ENCODE data around the gene SNTB2.

SNTB2 gene

DNA sequence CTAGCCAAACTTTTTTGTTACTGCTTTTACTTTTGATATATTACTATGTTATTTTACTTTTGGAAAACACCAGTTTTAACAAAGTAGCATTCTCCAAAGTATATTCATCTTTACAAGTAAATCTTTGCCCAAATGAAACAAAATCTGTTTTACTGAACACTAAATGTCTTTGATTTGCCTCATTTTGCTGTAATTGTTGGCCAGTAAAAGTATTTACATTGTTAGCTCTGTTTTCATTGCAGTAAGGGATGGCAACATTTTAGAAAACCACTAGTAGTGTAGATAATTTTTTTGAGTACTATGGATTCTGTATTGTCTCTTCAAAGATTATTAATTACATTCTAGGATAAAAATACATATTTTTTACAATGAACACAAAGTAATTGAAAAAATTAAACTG is 10.6 kb downstream of the SNTB2 start:
- Histone ChIP-seq H3K4me1 (ENCODE audit: control insufficient read depth, insufficient read depth, low read length, poor library complexity, severe bottlenecking) (no peaks in the 10 kb centered on the region), H3K4me3 (ENCODE audit: extremely low read depth, insufficient read depth, low read length, poor library complexity, severe bottlenecking) (no peak overlapping the region), H3K36me3 (ENCODE audit: control insufficient read depth, insufficient read depth, low read length) (no peaks in the 10 kb centered on the region), H3K27ac (ENCODE audit: low read depth, low read length, severe bottlenecking) (no peak overlapping the region), H3K9me3 (ENCODE audit: control insufficient read depth, low read length) (no peaks in the 10 kb centered on the region)

DNA sequence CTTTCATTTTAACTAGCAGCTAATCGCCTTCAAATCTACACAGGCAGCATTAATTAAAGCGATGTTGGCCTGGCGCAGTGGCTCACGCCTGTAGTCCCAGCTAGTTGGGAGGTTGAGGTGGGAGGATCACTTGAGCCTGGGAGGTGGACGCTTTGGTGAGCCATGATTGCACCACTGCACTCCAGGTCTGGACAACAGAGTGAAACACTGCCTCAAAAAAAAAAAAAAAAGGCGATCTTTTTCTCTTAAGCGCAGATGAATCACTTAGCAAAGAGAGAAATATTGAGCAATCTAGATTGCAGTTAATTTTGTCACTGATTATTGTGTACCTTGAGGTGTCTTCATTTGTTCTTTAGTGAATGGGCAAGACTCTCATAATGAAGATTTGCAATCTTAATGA is 12.4 kb downstream of the SNTB2 start:
- H3K27ac ChIP-seq (ENCODE audit: low read depth, low read length, severe bottlenecking), result no peak overlapping the region
- no peaks in the 10 kb centered on the region for H3K4me1 ChIP-seq (ENCODE audit: control insufficient read depth, insufficient read depth, low read length, poor library complexity, severe bottlenecking)
- 100% methylated on average over 4 of the region's 7 CpGs; no CpG with 5 or more reads in 1 of the 2 experiments for WGBS, 2 experiments (ENCODE audit: insufficient coverage in 2 of 2)
- no peaks in the 10 kb centered on the region for H3K9me3 ChIP-seq (ENCODE audit: control insufficient read depth, low read length)
- peaks cover 4% of the 10 kb centered on the region for H3K36me3 ChIP-seq (ENCODE audit: control insufficient read depth, insufficient read depth, low read length)
- no peak overlapping the region for H3K4me3 ChIP-seq (ENCODE audit: extremely low read depth, insufficient read depth, low read length, poor library complexity, severe bottlenecking)

DNA sequence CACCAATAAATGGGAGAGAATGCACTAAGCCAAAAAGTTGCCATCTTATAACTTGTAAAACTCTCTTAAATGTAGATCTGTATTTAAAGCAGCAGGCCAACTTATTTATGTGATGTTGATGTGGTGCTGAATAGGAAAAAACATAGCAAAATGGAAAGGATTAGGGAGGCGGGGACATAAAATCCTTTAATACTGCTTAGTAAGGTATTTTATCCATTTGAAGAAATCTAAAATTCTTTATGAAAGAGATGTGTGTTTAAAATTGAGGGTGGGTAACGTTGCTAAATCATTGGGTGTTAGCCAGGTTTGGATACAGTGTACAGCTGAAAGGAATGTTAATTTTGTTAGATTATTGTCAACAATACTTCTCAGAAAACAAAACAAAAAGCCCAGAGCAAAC is 14.3 kb downstream of the SNTB2 start:
- no peaks in the 10 kb centered on the region for H3K9me3 ChIP-seq (ENCODE audit: control insufficient read depth, low read length)
- WGBS, 2 experiments (ENCODE audit: insufficient coverage in 2 of 2), result no CpG with 5 or more reads among the region's 2 CpGs
- peaks cover 4% of the 10 kb centered on the region for H3K36me3 ChIP-seq (ENCODE audit: control insufficient read depth, insufficient read depth, low read length)
- H3K27ac ChIP-seq (ENCODE audit: low read depth, low read length, severe bottlenecking), result no peak overlapping the region
- no peaks in the 10 kb centered on the region for H3K4me1 ChIP-seq (ENCODE audit: control insufficient read depth, insufficient read depth, low read length, poor library complexity, severe bottlenecking)
- no peak overlapping the region for H3K4me3 ChIP-seq (ENCODE audit: extremely low read depth, insufficient read depth, low read length, poor library complexity, severe bottlenecking)

DNA sequence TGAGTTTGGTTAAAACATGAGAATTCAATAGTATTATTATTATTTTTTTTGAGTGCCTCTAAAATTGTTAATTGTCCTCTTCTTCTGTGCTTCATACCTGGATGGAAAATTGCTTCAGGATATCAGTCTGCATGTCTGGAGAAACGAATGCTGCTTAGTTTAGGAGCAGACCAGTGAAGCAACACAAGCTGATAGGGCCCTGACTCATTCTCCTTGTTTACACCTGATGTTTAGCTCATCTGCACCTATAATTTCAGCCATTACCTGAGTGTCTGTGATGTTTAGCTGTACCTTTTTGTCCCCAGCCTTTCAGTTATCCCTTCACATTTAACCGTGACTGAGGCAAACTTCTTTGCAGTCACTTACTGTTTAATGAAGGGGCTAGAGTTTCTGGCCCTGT is 14.8 kb downstream of the SNTB2 start:
- 93 to 100% methylated on average over 1 to 2 of the region's 2 CpGs for WGBS, 2 experiments (ENCODE audit: insufficient coverage in 2 of 2)
- Histone ChIP-seq H3K4me3 (ENCODE audit: extremely low read depth, insufficient read depth, low read length, poor library complexity, severe bottlenecking) (no peak overlapping the region), H3K36me3 (ENCODE audit: control insufficient read depth, insufficient read depth, low read length) (peaks cover 4% of the 10 kb centered on the region), H3K4me1 (ENCODE audit: control insufficient read depth, insufficient read depth, low read length, poor library complexity, severe bottlenecking) (no peaks in the 10 kb centered on the region), H3K27ac (ENCODE audit: low read depth, low read length, severe bottlenecking) (no peak overlapping the region), H3K9me3 (ENCODE audit: control insufficient read depth, low read length) (no peaks in the 10 kb centered on the region)

DNA sequence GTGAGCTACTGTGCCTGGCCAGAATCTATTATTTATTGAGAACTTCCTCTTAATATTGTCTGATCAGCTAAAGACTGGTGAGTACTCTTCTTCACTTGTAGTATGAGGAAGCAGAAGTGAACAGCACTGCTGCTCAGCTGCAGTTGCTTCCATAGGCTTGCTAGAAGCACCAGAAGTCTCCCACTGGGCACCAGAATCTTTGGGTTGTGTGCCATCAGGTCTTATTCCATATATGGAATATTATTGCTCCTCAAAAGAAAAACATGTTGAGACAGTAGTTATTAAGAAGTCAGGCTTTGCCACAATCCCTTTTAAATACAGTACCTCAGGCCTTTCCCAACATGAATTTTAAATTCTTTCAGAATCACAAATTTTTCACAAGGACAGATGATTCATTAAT is 17.2 kb downstream of the SNTB2 start:
- Histone ChIP-seq H3K27ac (ENCODE audit: low read depth, low read length, severe bottlenecking) (no peak overlapping the region), H3K4me1 (ENCODE audit: control insufficient read depth, insufficient read depth, low read length, poor library complexity, severe bottlenecking) (no peaks in the 10 kb centered on the region), H3K36me3 (ENCODE audit: control insufficient read depth, insufficient read depth, low read length) (peaks cover 4% of the 10 kb centered on the region), H3K4me3 (ENCODE audit: extremely low read depth, insufficient read depth, low read length, poor library complexity, severe bottlenecking) (no peak overlapping the region), H3K9me3 (ENCODE audit: control insufficient read depth, low read length) (no peaks in the 10 kb centered on the region)

DNA sequence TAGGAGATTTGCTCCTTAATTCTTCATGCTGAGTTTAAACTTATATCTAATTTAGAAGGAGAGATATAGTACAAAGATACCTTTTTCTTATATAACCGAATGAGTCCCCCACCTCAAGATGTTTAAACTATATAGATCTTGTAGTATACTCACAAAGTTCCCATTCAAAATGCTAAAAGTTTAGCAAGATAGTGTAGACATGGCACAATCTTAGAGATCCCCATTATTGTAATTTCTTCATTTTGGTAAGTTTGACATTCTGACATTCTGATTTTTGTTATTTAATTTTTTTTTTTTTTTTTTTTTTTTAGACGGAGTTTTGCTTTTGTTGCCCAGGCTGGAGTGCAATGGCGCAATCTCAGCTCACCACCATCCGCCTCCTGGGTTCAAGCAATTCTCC is 22.8 kb downstream of the SNTB2 start:
- H3K4me3 ChIP-seq (ENCODE audit: extremely low read depth, insufficient read depth, low read length, poor library complexity, severe bottlenecking), result no peak overlapping the region
- WGBS, 2 experiments (ENCODE audit: insufficient coverage in 2 of 2), result 79% methylated on average over 2 of the region's 4 CpGs; no CpG with 5 or more reads in 1 of the 2 experiments
- no peaks in the 10 kb centered on the region for H3K9me3 ChIP-seq (ENCODE audit: control insufficient read depth, low read length)
- no peaks in the 10 kb centered on the region for H3K36me3 ChIP-seq (ENCODE audit: control insufficient read depth, insufficient read depth, low read length)
- H3K27ac ChIP-seq (ENCODE audit: low read depth, low read length, severe bottlenecking), result no peak overlapping the region
- H3K4me1 ChIP-seq (ENCODE audit: control insufficient read depth, insufficient read depth, low read length, poor library complexity, severe bottlenecking), result no peaks in the 10 kb centered on the region

DNA sequence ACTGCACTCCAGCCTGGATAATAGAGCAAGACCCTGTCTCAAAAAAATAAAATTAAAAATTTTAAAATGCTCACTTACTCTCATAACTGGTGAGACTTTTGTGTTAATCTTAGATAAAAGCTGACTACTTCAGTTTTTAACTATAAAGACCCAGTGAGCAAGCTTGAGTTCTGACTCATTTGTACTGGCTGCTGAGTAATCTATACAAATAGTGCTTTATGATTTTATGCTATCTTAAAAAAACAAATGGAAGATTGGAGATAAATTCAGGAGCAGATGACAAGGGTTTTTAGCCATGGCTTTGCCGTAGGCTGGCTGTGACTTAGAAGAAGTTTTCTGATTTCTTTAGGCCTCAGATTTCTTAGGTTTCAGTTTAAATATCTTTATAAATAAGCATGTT is 30.5 kb downstream of the SNTB2 start:
- Histone ChIP-seq H3K4me1 (ENCODE audit: control insufficient read depth, insufficient read depth, low read length, poor library complexity, severe bottlenecking) (peaks cover 9% of the 10 kb centered on the region), H3K4me3 (ENCODE audit: extremely low read depth, insufficient read depth, low read length, poor library complexity, severe bottlenecking) (no peak overlapping the region), H3K27ac (ENCODE audit: low read depth, low read length, severe bottlenecking) (no peak overlapping the region), H3K9me3 (ENCODE audit: control insufficient read depth, low read length) (no peaks in the 10 kb centered on the region), H3K36me3 (ENCODE audit: control insufficient read depth, insufficient read depth, low read length) (no peaks in the 10 kb centered on the region)
- no CpG with 5 or more reads among the region's 1 CpG for WGBS, 2 experiments (ENCODE audit: insufficient coverage in 2 of 2)

DNA sequence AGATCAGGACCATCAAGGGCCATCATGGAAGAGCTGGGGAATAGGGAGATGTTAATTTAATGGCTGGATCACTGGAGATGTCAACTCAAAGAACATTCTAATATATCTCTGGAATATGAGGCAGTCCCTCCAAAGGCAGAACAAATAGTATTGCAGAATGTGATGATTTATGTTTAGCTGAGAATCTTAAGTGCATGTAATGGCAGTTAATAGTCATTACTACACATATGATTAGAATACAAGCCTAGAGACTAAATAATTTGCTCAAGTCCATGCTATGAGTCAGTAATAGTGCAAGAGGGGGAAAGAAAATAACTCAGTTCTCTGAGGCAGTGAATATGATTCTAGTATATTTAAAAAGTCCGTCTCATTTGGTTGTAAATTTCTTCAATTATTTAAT is 32.3 kb downstream of the SNTB2 start:
- H3K9me3 ChIP-seq (ENCODE audit: control insufficient read depth, low read length), result no peaks in the 10 kb centered on the region
- H3K4me3 ChIP-seq (ENCODE audit: extremely low read depth, insufficient read depth, low read length, poor library complexity, severe bottlenecking), result no peak overlapping the region
- 80% methylated on average over 1 of the region's 1 CpG; no CpG with 5 or more reads in 1 of the 2 experiments for WGBS, 2 experiments (ENCODE audit: insufficient coverage in 2 of 2)
- H3K4me1 ChIP-seq (ENCODE audit: control insufficient read depth, insufficient read depth, low read length, poor library complexity, severe bottlenecking), result peaks cover 9% of the 10 kb centered on the region
- no peaks in the 10 kb centered on the region for H3K36me3 ChIP-seq (ENCODE audit: control insufficient read depth, insufficient read depth, low read length)
- H3K27ac ChIP-seq (ENCODE audit: low read depth, low read length, severe bottlenecking), result no peak overlapping the region

DNA sequence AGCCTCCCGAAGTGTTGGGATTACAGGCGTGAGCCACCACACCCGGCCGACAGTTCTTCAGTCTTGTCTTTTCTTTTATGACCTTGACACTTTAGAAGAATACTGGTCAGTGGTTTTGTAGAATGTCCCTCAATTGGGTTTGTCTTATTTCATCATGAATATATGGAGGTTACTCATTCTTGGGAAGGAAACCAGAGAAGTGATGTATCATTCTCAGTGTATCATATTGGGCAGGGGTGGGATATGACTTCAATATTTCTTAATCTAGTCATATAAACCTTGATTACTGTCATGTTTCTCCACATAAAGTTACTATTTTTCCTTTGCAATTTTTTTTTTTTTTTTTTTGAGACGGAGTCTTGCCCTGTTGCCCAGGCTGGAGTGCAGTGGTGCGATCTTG is 36.9 kb downstream of the SNTB2 start:
- Histone ChIP-seq H3K4me3 (ENCODE audit: extremely low read depth, insufficient read depth, low read length, poor library complexity, severe bottlenecking) (no peak overlapping the region), H3K9me3 (ENCODE audit: control insufficient read depth, low read length) (no peaks in the 10 kb centered on the region), H3K36me3 (ENCODE audit: control insufficient read depth, insufficient read depth, low read length) (no peaks in the 10 kb centered on the region), H3K4me1 (ENCODE audit: control insufficient read depth, insufficient read depth, low read length, poor library complexity, severe bottlenecking) (no peaks in the 10 kb centered on the region), H3K27ac (ENCODE audit: low read depth, low read length, severe bottlenecking) (no peak overlapping the region)
- WGBS, 2 experiments (ENCODE audit: insufficient coverage in 2 of 2), result 80 to 83% methylated on average over 1 to 4 of the region's 6 CpGs

DNA sequence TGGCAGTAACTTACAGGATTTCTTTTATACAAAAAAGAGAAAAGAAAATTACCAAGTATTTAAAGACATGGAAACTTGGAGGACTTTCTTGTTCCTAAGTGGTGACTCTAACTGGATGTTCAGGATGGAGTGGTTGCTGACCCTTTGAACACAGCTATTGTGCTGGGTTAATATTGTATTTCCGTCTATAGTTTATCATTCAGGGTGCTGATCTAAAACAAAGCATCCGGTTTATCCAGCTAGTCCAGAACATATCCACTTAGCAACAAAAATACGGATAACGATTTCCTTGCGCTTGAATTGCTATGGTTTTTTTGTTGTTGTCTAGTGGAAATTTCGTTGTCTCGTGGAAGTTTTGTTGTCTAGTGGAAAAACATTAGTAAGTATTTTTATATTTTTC is 38.2 kb downstream of the SNTB2 start:
- H3K27ac ChIP-seq (ENCODE audit: low read depth, low read length, severe bottlenecking), result no peak overlapping the region
- no CpG with 5 or more reads among the region's 7 CpGs for WGBS, 2 experiments (ENCODE audit: insufficient coverage in 2 of 2)
- H3K4me1 ChIP-seq (ENCODE audit: control insufficient read depth, insufficient read depth, low read length, poor library complexity, severe bottlenecking), result no peaks in the 10 kb centered on the region
- no peaks in the 10 kb centered on the region for H3K9me3 ChIP-seq (ENCODE audit: control insufficient read depth, low read length)
- no peaks in the 10 kb centered on the region for H3K36me3 ChIP-seq (ENCODE audit: control insufficient read depth, insufficient read depth, low read length)
- H3K4me3 ChIP-seq (ENCODE audit: extremely low read depth, insufficient read depth, low read length, poor library complexity, severe bottlenecking), result no peak overlapping the region

DNA sequence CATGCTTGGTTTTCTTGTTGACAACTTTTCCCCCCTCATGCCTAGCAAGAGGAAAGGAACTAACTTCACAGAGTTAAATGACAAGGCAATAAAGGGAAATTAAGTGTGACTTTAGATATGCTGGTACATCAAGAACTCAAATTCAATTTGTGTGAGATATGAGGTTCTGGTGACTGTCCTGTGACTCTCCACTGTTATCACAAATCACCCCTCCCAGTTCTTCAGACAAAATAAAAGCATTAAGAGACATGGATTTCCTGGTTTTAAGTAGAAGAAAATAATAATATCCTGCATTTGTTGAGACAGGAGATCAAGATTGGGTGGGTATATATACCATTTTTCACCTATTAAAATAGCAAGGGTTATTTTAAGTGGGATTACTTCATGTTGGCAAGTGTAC is 46.2 kb downstream of the SNTB2 start:
- no peaks in the 10 kb centered on the region for H3K9me3 ChIP-seq (ENCODE audit: control insufficient read depth, low read length)
- no peak overlapping the region for H3K4me3 ChIP-seq (ENCODE audit: extremely low read depth, insufficient read depth, low read length, poor library complexity, severe bottlenecking)
- no peaks in the 10 kb centered on the region for H3K36me3 ChIP-seq (ENCODE audit: control insufficient read depth, insufficient read depth, low read length)
- H3K4me1 ChIP-seq (ENCODE audit: control insufficient read depth, insufficient read depth, low read length, poor library complexity, severe bottlenecking), result no peaks in the 10 kb centered on the region
- H3K27ac ChIP-seq (ENCODE audit: low read depth, low read length, severe bottlenecking), result no peak overlapping the region

DNA sequence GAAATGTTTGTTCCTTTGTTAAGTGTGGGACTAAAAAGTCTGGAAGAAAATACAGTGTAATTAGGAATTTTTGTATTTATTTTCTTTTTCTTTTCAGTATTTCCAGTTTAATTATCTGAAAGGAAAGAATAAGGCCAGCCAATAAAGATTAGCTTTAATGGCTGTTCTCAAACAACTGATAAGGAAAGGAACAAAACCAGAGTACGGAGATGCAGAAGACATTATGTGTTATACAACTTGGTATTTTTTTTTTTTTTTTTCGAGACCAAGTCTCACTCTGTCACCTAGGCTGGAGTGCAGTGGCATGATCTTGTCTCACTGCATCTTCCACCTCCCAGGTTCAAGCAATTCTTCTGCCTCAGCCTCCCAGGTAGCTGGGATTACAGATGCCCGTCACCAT is 47.5 kb downstream of the SNTB2 start:
- Histone ChIP-seq H3K27ac (ENCODE audit: low read depth, low read length, severe bottlenecking) (no peak overlapping the region), H3K9me3 (ENCODE audit: control insufficient read depth, low read length) (no peaks in the 10 kb centered on the region), H3K36me3 (ENCODE audit: control insufficient read depth, insufficient read depth, low read length) (no peaks in the 10 kb centered on the region), H3K4me1 (ENCODE audit: control insufficient read depth, insufficient read depth, low read length, poor library complexity, severe bottlenecking) (no peaks in the 10 kb centered on the region), H3K4me3 (ENCODE audit: extremely low read depth, insufficient read depth, low read length, poor library complexity, severe bottlenecking) (no peak overlapping the region)
- 95 to 100% methylated on average over 1 to 2 of the region's 3 CpGs for WGBS, 2 experiments (ENCODE audit: insufficient coverage in 2 of 2)
